ENCODE results near the gene SCRN3. TPM values are rescaled to one million over a fixed set of nuclear protein-coding genes. Genes with fewer than 3 reads are reported as not detected.
"Not testable (repeated sequence)": the region's sequence is repeated elsewhere in the genome, so short reads cannot be mapped to it uniquely, and the experiment has no call there.

The SCRN3 gene
- total and polyA plus RNA-seq, 2 of the 4 experiments (the other 2 are of a cell fraction) = 9.9 to 11.4 TPM

- H3K4ac ChIP-seq (ENCODE audit: low read depth, low read length); DNase-seq; H3K9me3 ChIP-seq (ENCODE audit: control insufficient read depth, insufficient read depth, low read length); POLR2A ChIA-PET (ENCODE audit: unreplicated experiment); H3K9ac ChIP-seq (ENCODE audit: low read depth, low read length); ATAC-seq (ENCODE audit: low read depth); H2AFZ ChIP-seq (replicated peaks; ENCODE audit: low read length, poor library complexity); H2AK5ac ChIP-seq (ENCODE audit: low read depth, low read length); H3K4me3 ChIP-seq (ENCODE audit: insufficient read depth, low read depth, low read length); H4K8ac ChIP-seq (ENCODE audit: low read depth in 2 of 2, low read length in 2 of 2); H2BK120ac ChIP-seq (ENCODE audit: low read depth, low read length); H3K23ac ChIP-seq (ENCODE audit: low read depth, low read length); H4K20me1 ChIP-seq (ENCODE audit: insufficient read depth, low read length); H2BK15ac ChIP-seq (ENCODE audit: low read depth, low read length); H3K14ac ChIP-seq (replicated peaks; ENCODE audit: low read depth, low read length); H3K4me2 ChIP-seq (ENCODE audit: low read depth, low read length); H3K18ac ChIP-seq (ENCODE audit: low read depth, low read length); dilution Hi-C loops (cut with HindIII; ENCODE audit: low sequenced_read_pairs, unreplicated experiment); H4K5ac ChIP-seq (ENCODE audit: low read depth, low read length); H3K4me1 ChIP-seq (ENCODE audit: control insufficient read depth, insufficient read depth, low read length); BruUV-seq (replicated peaks); H2BK20ac ChIP-seq (ENCODE audit: low read depth, low read length); H3K27me3 ChIP-seq (ENCODE audit: control insufficient read depth, insufficient read depth, low read length); H4K91ac ChIP-seq (ENCODE audit: insufficient read depth, low read depth, low read length); intact Hi-C loops (cut with micrococcal nuclease); H3K27ac ChIP-seq (ENCODE audit: insufficient read depth, low read length); CTCF ChIA-PET; H2BK5ac ChIP-seq (ENCODE audit: low read depth, low read length, poor library complexity, severe bottlenecking); H3K9me1 ChIP-seq (ENCODE audit: insufficient read depth, low read length); H2AK9ac ChIP-seq (replicated peaks; ENCODE audit: low read depth, low read length, poor library complexity); in situ Hi-C loops (cut with MboI; ENCODE audit: low sequenced_read_pairs); H3K56ac ChIP-seq (ENCODE audit: extremely low read depth, insufficient read depth, low read length): not testable (repeated sequence)
- WGBS, 2 experiments (ENCODE audit: extremely low coverage in 2 of 2, insufficient read length in 1 of 2) = no CpG with 5 or more reads among the region's 3 CpGs
- peaks cover 21 to 57% of the 10 kb centered on the region in 2 experiments for H3K79me1 ChIP-seq (ENCODE audit: low read depth in 1 of 2, low read length in 2 of 2)
- peaks cover 18% of the 10 kb centered on the region for H3K36me3 ChIP-seq (ENCODE audit: control insufficient read depth, insufficient read depth, low read length)
Observed at GRCh38 chr2:174388706-174389105, 6.8 kb upstream of the SCRN3 start.

Data from IMR-90 (cell line).